ENCODE measurements around the gene CPZ.

The CPZ gene

GRCh38 chr4:8655411-8656184 is 63.0 kb downstream of the CPZ start:
- no peaks in the 10 kb centered on the region for H3K27me3 ChIP-seq (ENCODE audit: control insufficient read depth, insufficient read depth, low read length)
- no peak overlapping the region for H3K4me3 ChIP-seq (ENCODE audit: low read length)
- H3K4me1 ChIP-seq (ENCODE audit: control insufficient read depth, low read depth, low read length): no peaks in the 10 kb centered on the region
- no peaks in the 10 kb centered on the region for H3K36me3 ChIP-seq (ENCODE audit: control insufficient read depth, low read depth, low read length)
- no peak overlapping the region for H3K9ac ChIP-seq (ENCODE audit: low read length)
- no peak overlapping the region for H3K27ac ChIP-seq (ENCODE audit: low read length)
- H3K9me3 ChIP-seq (ENCODE audit: control insufficient read depth, low read depth, low read length): no peaks in the 10 kb centered on the region

- H3K27ac ChIP-seq (ENCODE audit: low read length): no peak overlapping the region
- H3K4me1 ChIP-seq (ENCODE audit: control insufficient read depth, low read depth, low read length): no peaks in the 10 kb centered on the region
- no peaks in the 10 kb centered on the region for H3K9me3 ChIP-seq (ENCODE audit: control insufficient read depth, low read depth, low read length)
- H3K27me3 ChIP-seq (ENCODE audit: control insufficient read depth, insufficient read depth, low read length): no peaks in the 10 kb centered on the region
- no peaks in the 10 kb centered on the region for H3K36me3 ChIP-seq (ENCODE audit: control insufficient read depth, low read depth, low read length)
- no peak overlapping the region for H3K9ac ChIP-seq (ENCODE audit: low read length)
- no peak overlapping the region for H3K4me3 ChIP-seq (ENCODE audit: low read length)
These were observed 63.6 kb downstream of the CPZ start for GRCh38 chr4:8656185-8656517.

- H3K4me3 ChIP-seq (ENCODE audit: low read length): no peak overlapping the region
- H3K9ac ChIP-seq (ENCODE audit: low read length): no peak overlapping the region
- no peaks in the 10 kb centered on the region for H3K4me1 ChIP-seq (ENCODE audit: control insufficient read depth, low read depth, low read length)
- no peaks in the 10 kb centered on the region for H3K36me3 ChIP-seq (ENCODE audit: control insufficient read depth, low read depth, low read length)
- no peak overlapping the region for H3K27ac ChIP-seq (ENCODE audit: low read length)
- H3K27me3 ChIP-seq (ENCODE audit: control insufficient read depth, insufficient read depth, low read length): no peaks in the 10 kb centered on the region
- H3K9me3 ChIP-seq (ENCODE audit: control insufficient read depth, low read depth, low read length): no peaks in the 10 kb centered on the region
These were observed 64.3 kb downstream of the CPZ start for GRCh38 chr4:8656711-8657380.

- no peaks in the 10 kb centered on the region for H3K27me3 ChIP-seq (ENCODE audit: control insufficient read depth, insufficient read depth, low read length)
- H3K36me3 ChIP-seq (ENCODE audit: control insufficient read depth, low read depth, low read length): no peaks in the 10 kb centered on the region
- no peak overlapping the region for H3K27ac ChIP-seq (ENCODE audit: low read length)
- no peaks in the 10 kb centered on the region for H3K9me3 ChIP-seq (ENCODE audit: control insufficient read depth, low read depth, low read length)
- H3K4me1 ChIP-seq (ENCODE audit: control insufficient read depth, low read depth, low read length): no peaks in the 10 kb centered on the region
- no peak overlapping the region for H3K4me3 ChIP-seq (ENCODE audit: low read length)
- no peak overlapping the region for H3K9ac ChIP-seq (ENCODE audit: low read length)
These were observed 65.0 kb downstream of the CPZ start for GRCh38 chr4:8657381-8658088.

GRCh38 chr4:8662776-8663175 is 70.2 kb downstream of the CPZ start:
- Histone ChIP-seq H3K27me3 (ENCODE audit: control insufficient read depth, insufficient read depth, low read length) (no peaks in the 10 kb centered on the region), H3K4me3 (ENCODE audit: low read length) (no peak overlapping the region)

GRCh38 chr4:8664031-8664805 is 71.7 kb downstream of the CPZ start:
- H3K36me3 ChIP-seq (ENCODE audit: control insufficient read depth, low read depth, low read length): no peaks in the 10 kb centered on the region

More at GRCh38 chr4:8662776-8663175, 70.2 kb downstream of the CPZ start:
- no peaks in the 10 kb centered on the region for H3K36me3 ChIP-seq (ENCODE audit: control insufficient read depth, low read depth, low read length)
- no peak overlapping the region for H3K9ac ChIP-seq (ENCODE audit: low read length)
- peaks cover 10% of the 10 kb centered on the region for H3K4me1 ChIP-seq (ENCODE audit: control insufficient read depth, low read depth, low read length)
- H3K9me3 ChIP-seq (ENCODE audit: control insufficient read depth, low read depth, low read length): no peaks in the 10 kb centered on the region
- H3K27ac ChIP-seq (ENCODE audit: low read length): no peak overlapping the region

GRCh38 chr4:8664976-8665375 is 72.4 kb downstream of the CPZ start:
- Histone ChIP-seq H3K27ac (ENCODE audit: low read length) (no peak overlapping the region), H3K9ac (ENCODE audit: low read length) (no peak overlapping the region), H3K9me3 (ENCODE audit: control insufficient read depth, low read depth, low read length) (no peaks in the 10 kb centered on the region), H3K4me3 (ENCODE audit: low read length) (no peak overlapping the region), H3K4me1 (ENCODE audit: control insufficient read depth, low read depth, low read length) (peaks cover 10% of the 10 kb centered on the region), H3K27me3 (ENCODE audit: control insufficient read depth, insufficient read depth, low read length) (no peaks in the 10 kb centered on the region), H3K36me3 (ENCODE audit: control insufficient read depth, low read depth, low read length) (no peaks in the 10 kb centered on the region)

More at GRCh38 chr4:8664031-8664805, 71.7 kb downstream of the CPZ start:
- H3K9me3 ChIP-seq (ENCODE audit: control insufficient read depth, low read depth, low read length): no peaks in the 10 kb centered on the region
- H3K4me1 ChIP-seq (ENCODE audit: control insufficient read depth, low read depth, low read length): peaks cover 10% of the 10 kb centered on the region
- H3K27ac ChIP-seq (ENCODE audit: low read length): no peak overlapping the region
- no peak overlapping the region for H3K9ac ChIP-seq (ENCODE audit: low read length)
- no peaks in the 10 kb centered on the region for H3K27me3 ChIP-seq (ENCODE audit: control insufficient read depth, insufficient read depth, low read length)
- no peak overlapping the region for H3K4me3 ChIP-seq (ENCODE audit: low read length)

GRCh38 chr4:8665406-8666360 is 73.1 kb downstream of the CPZ start:
- Histone ChIP-seq H3K27me3 (ENCODE audit: control insufficient read depth, insufficient read depth, low read length) (no peaks in the 10 kb centered on the region), H3K27ac (ENCODE audit: low read length) (no peak overlapping the region), H3K4me3 (ENCODE audit: low read length) (no peak overlapping the region), H3K36me3 (ENCODE audit: control insufficient read depth, low read depth, low read length) (no peaks in the 10 kb centered on the region), H3K9ac (ENCODE audit: low read length) (no peak overlapping the region), H3K9me3 (ENCODE audit: control insufficient read depth, low read depth, low read length) (no peaks in the 10 kb centered on the region), H3K4me1 (ENCODE audit: control insufficient read depth, low read depth, low read length) (peaks cover 10% of the 10 kb centered on the region)

GRCh38 chr4:8666581-8666980 is 74.0 kb downstream of the CPZ start:
- H3K4me1 ChIP-seq (ENCODE audit: control insufficient read depth, low read depth, low read length): peaks cover 10% of the 10 kb centered on the region
- no peaks in the 10 kb centered on the region for H3K9me3 ChIP-seq (ENCODE audit: control insufficient read depth, low read depth, low read length)
- no peaks in the 10 kb centered on the region for H3K36me3 ChIP-seq (ENCODE audit: control insufficient read depth, low read depth, low read length)
- H3K9ac ChIP-seq (ENCODE audit: low read length): no peak overlapping the region
- H3K27ac ChIP-seq (ENCODE audit: low read length): no peak overlapping the region
- H3K4me3 ChIP-seq (ENCODE audit: low read length): no peak overlapping the region
- no peaks in the 10 kb centered on the region for H3K27me3 ChIP-seq (ENCODE audit: control insufficient read depth, insufficient read depth, low read length)
